Measurements from ENCODE around the gene F3.
A peak's percentile ranks its signal among the peaks of the same experiment; 100 is the strongest.
"Not testable (repeated sequence)": the region's sequence is repeated elsewhere in the genome, so short reads cannot be mapped to it uniquely, and the experiment has no call there.

Gene F3

DNA sequence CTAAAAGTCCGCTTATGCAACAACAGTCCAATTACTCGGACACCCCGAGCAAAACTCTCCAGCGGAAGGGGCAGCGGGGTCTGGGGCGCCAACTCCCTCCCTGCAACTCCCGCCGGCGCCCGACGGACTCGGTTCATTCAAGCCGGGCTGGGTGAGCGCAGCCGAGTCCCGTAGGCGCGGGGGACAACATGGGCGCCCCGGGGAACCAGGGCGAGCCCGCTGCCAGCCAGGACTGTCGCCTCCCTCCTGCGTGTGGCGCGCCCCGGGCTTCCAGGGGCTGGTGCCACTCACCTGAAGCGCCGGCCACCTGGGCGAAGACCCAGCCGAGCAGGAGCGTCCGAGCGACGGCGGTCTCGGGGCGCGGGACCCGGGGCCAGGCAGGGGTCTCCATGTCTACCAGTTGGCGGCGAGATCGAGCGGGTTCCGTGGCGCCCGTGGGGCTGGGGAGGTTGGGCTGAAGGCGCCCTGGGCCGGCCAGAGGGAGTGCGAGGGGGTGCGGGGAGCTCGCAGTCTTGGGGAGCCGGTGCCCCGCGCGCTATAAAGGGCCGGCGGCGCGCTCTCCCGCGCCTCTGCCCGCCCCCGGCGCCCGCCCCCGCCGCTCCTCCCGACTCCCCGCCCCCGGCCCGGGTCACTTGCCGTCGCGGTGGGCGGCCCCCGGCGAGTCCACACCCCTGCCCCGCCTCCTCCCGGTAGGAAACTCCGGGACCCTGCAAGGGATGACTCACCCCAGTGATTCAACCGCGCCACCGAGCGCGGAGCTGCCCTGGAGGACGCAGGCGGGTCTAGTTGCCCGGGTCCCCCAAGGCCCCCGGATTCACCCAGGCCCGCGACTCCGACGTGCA, at the start of gene F3:
Gene F3 (minus strand): TSS at position 514 of the 842 bp plus-strand sequence. CDS start 123 bp downstream, at position 391.
- DNase-seq (ENCODE audit: low spot score) = peak; percentile 24

DNA sequence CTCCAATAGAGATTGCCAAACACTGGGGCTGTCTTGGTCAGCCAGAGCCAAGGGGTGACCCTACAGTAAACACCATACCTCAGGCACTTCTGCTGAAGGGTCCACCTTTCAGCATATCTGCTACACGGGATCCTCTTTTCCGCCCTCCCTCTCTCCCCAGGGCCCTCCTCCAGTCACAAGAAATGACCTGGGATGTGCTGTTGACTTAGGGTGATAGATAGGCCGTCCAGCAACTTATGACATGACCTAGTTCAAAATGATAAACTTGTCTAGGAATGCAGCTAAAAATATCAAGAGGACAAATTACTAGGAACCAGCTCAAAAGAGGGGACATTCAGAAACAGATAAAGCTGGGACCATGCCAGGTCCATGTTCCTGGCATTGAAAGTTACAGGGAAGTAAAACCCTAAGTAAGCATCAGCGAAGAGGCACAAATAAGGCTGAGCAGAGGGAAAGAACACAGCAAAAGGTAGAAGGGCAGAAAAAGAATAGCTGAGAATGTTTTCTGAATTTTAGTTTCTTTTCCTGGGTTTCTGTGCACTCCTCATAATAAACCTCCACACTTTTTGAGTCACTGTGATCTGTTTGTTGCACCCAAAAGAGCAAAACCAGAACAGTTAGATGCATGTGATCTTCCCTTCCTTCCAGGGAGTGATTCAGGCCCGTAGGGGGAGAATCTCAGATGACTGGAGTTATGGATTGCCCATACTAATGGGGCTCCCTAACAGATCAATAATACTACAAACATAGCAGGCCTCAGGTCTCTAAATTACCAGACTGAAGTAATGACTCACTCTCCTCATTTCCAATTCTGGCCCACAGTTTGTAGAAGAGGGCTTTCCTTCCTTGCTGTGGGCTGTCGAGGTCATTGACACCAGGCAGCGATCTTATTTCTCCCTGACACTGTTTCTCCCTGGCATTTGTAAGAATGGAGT, 48.9 kb upstream of the F3 start:
- no peak for DNase-seq (ENCODE audit: low spot score)

DNA sequence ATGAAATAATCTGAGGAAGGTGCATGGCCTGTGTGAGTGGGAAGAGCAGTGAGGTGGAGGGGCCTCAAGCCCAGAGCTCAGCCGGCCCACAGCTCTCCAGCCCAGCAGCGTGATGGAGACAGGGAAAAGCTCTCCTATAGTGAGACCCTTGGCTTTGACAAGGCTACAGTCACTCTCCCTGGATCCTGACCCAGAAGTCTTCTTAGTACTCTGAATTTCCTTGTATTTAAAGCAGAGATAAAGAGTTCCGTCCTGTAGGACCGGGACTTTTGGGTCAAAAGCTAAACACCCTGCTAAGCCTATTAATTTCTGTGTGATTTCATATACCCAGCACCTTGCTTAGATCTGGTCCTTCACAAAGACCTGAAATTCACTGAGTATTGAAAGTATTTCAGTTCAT, 48.2 kb upstream of the F3 start:
- no peak for DNase-seq (ENCODE audit: low spot score)

DNA sequence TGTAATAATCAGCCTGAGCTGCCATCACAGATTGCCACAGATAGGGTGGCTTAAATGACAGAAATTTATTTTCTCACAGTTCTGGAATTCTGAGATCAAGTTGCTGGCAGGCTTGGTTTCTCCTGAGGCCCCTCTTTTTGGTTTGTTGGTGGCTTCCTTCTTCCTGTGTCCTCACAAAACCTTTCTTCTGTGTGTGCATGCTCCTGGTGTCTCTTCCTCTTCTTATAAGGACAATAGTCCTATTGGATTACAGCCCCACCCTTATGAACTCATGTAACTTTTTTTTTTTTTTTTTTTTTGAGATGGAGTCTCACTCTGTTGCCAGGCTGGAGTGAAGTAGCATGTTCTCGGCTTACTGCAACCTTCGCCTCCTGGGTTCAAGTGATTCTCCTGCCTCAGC, 41.0 kb upstream of the F3 start:
- DNase-seq (ENCODE audit: low spot score) = no peak

DNA sequence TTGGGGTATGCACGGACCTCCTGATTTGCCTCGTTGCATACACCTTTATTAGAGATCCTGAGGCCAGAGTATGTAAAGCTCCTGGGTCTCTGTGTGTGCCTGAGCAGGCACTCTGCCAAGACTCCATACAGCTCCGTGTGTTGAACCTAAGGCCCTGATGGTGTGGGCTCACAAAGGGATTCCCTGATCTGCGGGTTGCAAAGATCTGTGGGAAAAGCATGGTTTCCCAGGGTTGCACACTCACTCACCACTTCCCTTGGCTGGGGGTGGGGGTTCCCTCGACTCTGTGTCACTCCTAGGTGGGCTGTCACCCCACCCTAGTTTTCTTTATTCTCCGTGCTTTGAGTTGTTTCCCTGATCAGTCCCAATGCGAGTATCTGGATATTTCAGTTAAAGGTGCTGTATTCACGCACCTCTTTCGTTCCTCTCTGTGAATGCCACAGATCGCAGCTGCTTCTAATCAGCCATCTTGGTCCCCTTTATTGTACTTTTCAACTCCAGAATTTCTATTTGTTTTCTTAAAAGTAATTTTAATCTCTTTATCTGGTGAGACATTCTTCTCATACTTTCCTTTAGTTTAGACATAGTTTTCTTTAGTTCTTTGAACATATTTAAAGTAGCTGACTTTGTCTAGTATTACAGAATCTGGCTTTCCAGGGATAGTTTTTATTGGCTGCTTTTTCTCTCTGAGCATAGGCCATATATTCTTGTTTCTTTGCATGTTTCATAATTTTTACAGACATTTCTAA, 39.0 kb upstream of the F3 start:
- no peak for DNase-seq (ENCODE audit: low spot score)

DNA sequence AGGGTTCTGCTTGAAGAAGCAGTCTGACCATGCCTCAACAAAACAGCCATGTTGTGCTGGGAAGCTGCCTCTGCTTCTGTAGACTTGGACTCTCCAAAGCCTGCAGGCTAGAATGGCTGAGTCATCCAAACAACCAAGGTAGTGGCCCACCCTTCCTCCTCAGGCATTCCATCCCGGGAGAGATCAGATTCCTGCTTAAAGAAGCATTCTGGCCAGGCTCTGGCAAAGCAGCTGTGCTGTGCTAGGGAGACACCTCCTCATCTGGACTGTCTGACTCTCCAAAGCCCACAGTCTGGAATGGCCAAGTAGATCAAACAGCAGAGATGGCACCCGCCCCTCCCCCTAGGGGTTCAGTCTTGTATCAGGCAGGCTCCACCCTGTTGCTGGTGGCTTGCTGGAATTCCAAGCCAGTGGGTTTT, 38.3 kb upstream of the F3 start:
- DNase-seq (ENCODE audit: low spot score) = no peak

DNA sequence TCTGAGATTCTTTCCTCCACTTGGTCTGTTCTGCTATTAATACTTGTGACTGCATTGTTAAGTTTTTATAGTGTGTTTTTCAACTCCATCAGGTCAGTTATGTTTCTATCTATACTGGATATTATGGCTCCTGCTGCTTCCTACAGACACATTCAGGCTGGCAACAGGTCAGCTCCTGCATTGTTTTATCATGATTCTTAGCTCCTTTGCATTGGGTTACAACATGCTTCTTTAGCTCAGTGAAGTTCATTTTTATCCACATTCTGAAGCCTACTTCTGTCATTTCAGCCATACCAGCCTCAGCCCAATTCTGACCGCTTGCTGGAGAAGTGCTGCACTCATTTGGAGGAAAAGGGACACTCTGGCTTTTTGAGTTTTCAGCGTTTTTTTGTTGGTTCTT, 37.3 kb upstream of the F3 start:
- DNase-seq (ENCODE audit: low spot score) = no peak

DNA sequence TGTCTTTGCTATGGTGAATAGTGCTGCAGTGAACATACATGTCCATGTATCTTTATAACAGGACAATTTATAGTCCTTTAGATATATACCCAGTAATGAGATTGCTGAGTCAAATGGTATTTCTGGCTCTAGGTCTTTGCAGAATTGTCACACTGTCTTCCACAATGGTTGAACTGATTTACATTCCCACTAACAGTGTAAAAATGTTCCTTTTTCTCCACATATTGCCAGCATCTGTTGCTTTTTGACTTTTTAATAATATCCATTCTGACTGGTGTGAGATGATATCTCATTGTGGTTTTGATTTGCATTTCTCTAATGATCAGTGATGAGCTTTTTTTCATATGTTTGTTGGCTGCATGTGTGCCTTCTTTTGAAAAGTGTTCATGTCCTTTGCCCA, 32.4 kb upstream of the F3 start:
- not testable (repeated sequence) for DNase-seq (ENCODE audit: low spot score)

DNA sequence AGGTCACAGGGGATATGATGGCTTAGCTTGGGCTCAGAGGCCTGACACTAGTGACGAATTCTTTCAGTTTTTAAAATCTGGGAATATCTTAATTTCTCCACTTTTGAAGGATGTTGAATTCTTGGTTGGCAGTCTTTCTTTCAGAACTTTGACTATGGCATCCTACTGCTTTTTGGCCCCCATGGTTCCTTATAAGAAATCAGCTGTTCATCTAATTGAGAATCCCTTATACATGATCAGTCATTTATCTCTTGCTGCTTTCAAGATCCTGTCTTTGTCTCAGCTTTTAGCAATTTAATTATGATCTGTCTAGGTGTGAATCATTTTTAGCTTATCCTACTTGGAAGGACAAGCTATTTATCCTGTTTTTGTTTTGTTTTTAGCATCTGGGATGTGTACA, 31.2 kb upstream of the F3 start:
- DNase-seq (ENCODE audit: low spot score) = no peak

DNA sequence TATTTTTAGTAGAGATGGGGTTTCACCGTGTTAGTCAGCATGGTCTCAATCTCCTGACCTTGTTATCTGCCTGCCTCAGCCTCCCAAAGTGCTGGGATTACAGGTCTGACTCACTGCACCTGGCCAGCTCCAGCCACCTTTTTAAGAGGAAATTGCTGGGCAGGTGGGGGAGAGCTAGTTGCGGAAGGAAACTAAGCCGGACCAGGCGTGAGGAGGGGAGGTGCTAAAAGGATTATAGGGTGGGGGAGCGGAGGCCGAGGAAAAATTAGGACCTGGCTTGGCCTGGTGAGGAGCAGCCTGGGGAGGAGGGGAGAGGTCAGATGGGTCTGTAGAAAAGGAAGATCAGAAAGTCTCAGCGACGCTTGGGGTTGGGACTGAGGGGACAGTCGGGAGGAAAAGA, 29.4 kb upstream of the F3 start:
- DNase-seq (ENCODE audit: low spot score) = not testable (repeated sequence)

DNA sequence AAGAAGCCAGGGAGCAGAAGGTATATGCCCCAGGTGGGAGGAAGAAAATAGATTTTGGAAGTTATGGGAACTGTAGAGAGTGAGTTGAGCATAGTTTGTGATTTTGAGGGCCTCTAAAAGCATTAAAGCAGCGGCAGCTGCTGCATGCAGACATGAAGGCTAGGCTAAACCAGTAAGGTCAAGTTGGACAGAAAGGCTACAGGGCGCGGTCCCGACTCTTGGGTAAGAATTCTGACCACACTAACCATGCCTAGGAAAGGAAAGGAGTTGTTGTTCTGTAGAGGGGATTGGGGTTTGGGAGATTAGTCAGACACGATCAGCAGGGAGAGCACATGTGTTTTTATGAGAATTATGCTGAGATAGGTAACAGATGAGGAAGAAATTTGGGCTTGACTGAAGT, 27.2 kb upstream of the F3 start:
- not testable (repeated sequence) for DNase-seq (ENCODE audit: low spot score)

DNA sequence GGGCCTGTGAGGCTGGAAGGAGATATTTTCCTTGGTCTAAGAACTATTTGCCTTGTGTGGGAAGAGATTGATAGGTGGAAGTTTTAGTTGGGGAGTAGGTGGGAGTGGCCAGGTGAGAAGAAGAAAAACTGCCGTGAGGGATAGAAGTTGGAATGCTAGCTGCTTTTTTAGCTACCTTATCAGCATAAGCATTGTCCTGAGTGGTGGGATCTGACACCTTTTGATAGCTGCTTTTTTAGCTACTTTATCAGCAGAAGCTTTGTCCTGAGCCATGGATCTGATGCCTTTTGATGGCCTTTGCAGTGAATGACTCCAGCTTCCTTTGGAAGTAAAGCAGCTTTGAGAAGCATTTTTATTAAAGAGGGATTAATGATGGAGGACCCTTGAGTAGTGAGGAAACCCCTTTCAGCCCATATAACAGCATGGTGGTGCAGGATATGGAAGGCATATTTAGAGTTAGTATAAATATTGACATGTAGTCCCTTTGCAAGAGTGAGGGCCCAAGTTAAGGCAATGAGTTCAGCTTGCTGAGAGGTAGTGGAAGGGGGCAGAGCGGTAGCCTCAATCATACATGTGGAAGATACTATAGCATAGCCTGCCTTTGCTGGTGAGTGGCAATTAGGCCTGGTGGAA, 26.5 kb upstream of the F3 start:
- not testable (repeated sequence) for DNase-seq (ENCODE audit: low spot score)

DNA sequence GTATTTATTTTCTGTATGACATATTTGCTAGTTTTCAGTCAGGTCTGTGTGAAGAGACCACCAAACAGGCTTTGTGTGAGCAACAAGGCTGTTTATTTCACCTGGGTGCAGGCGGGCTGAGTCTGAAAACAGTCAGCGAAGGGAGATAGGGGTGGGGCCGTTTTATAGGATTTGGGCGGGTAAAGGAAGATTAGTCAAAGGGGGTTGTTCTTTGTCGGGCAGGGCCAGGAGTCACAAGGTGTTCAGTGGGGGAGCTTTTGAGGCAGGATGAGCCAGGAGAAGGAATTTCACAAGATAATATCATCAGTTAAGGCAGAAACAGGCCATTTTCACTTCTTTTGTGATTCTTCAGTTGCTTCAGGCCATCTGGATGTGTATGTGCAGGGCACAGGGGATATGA, 24.9 kb upstream of the F3 start:
- DNase-seq (ENCODE audit: low spot score) = not testable (repeated sequence)

DNA sequence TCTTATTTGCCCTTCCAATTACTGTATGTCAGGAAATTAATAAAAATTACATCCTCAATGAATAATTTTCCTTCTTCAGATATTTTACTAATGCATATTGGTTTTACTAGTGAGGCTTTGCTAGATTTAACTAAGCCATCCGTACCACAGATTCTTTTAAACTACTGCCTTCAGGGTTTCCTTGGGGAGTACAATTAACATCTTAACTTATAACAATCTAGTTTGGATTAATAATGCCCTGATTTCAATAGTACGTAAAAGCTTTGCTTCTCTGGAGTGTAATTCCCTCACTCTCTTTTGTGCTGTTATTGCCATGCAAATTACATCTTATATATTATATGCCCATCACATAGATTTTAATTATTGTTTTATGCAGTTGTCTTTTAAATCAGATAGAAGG, 24.3 kb upstream of the F3 start:
- DNase-seq (ENCODE audit: low spot score) = no peak

DNA sequence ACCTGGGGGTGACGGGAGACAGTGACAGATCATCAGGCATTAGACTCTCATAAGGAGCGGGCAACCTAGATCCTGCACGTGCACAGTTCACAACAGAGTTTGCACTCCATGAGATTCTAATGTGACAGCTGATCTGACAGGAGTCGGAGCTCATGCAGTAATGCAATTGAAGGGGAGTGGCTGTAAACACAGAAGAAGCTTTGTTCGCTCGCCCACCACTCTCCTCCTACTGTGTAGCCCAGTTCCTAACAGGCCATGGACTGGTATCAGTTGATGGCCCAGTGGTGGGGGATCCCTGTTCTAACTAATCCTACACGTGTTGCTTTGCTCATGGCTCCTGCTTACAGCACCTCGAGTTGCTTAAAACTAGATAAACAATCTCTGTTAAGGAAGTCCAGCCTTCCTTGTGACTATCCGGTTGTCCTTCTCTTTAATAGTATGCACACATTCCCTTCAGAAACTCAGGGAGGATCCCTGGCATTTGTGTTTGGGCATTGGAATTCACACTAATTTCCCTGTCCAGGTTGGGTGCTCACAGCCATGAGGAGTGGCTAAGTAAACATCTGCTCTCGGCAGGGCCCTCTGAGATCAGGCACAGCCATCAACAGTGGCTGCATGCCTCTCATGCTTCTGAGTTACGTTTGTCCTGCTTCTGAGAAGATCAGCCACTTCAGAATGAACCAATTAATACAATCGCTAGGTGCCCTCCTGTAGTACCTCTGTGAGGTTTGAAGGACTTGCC, 21.1 kb upstream of the F3 start:
- DNase-seq (ENCODE audit: low spot score) = no peak

DNA sequence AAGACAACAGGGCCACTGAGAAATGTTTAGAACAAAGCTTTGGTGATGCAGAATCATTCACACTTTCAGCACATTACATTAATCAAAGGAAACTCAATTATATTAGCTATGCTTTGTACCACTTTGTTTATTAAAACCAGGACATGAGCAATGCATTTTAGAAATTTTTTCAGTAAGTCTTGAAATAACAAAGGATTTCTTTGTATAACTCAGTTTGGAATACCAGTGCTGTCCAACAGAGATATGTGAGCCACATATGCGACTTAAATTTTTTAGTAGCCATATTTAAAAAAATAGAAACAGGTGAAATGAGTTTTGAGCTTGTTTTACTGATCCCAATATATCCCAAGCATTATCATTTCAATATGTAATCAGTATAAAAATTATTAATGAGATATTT, 18.8 kb upstream of the F3 start:
- no peak for DNase-seq (ENCODE audit: low spot score)

DNA sequence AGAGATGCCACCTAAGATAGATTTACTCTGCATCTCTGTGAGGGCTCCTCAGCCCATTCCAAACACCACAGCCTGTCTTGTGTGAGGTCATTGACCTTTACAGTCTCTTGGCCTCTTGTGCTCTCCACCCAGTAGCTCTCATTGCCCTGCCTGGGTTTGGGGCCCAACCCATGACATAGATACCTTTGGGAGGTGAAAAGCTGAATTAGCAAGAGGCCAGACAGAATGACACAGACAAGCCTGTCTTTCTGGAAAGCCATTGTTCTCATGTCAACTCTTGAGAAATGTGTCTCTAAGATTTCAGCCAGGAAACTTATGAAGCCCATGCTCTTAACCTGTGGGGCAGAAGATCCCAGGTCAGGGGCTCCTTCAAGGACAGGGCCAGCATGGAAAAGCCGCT, 18.4 kb upstream of the F3 start:
- no peak for DNase-seq (ENCODE audit: low spot score)

DNA sequence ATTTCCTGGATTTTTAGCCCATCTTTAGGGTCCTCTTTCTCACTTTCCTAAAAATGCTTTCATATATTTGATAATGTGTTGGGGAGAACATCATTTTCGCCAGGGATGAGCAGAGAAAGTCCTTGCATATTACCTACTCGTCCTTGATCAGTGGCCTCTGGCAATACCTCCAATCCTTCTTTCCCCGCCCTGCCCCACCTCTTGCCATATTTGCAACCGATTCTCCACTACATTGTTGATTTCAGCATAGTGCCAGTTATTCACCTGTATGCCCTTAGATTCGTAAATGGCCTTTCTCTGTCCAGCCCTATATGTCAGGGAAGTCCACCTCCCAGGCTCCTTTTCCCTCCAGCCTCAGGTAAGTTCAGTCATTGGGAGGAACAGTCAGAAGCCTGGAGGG, 13.5 kb upstream of the F3 start:
- no peak for DNase-seq (ENCODE audit: low spot score)

DNA sequence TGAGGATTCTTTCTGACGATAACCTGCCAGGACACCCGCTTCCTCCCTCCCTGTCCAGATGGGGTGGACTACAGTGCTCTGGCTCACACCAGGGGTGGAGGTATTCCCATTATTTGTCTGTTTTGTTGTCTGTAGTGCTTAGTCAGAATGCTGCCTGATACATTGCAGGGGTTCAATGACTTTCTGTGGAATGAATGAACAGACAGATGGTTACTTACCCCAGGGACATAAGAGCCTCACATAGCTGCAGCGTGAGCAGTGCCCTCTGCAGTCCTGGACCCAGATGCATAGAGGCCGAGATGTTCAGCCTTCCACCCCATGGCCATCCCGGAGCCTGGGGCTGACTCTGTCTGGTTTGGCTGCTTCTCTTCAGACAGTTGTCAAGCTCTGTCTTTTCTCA, 13.0 kb upstream of the F3 start:
- DNase-seq (ENCODE audit: low spot score) = no peak

DNA sequence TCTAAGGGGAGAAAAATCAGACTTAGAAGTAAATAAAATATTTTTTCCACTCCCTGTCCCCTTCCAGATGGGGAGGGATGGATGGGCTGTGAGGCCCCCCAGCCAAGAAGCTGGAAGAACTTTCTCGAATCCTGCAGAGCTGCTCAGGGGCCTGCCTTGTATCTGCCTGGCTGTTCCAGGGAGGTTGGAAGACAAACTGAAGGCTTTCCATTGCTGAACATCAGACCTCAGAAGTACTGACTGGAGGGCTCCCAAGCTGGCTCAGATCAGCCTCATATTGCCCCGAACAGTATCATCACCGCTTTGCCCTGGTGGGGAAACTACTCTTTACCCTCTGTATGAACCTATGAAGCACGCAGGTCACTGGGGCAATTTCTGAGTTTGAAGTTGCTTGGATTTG, 12.4 kb upstream of the F3 start:
- no peak for DNase-seq (ENCODE audit: low spot score)

DNA sequence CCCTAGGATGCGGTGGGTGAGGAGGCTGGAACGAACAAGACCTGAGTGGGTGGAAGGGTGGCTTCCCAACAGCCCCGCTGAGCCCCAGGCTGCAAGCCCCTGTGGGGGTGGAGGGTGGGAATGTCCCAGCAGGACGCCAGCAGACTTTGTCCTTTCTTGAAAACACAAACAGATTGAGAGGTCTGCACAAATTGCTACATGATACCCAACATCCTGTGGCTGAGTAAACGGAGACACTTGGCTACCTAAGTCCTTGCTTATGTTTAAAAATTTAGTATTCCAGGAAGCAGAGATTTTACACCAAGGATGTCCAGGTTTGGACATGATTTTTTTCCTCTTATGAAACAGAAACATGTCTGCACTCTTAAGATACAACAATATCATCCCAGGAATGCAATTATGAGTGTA, 11.8 kb upstream of the F3 start:
- DNase-seq (ENCODE audit: low spot score) = no peak
